Mammary epithelial cell (primary cell): ENCODE results near the gene SHC2.

ENCODE experiments used
- CTCF ChIP-seq, 2 donors: IDR thresholded peaks in 1 of 2; conservative IDR thresholded peaks in 1 of 2; 2 replicates each; pipeline ENCODE4 v1.5.1; 2011 to 2012; ENCODE audit warnings: inconsistent platforms in 2 of 2, low read length in 2 of 2, mild to moderate bottlenecking in 2 of 2, control low read depth in 1 of 2, low read depth in 1 of 2; ENCODE audit not compliant: insufficient read depth in 1 of 2; ENCODE audit errors: extremely low read depth in 1 of 2
- EZH2 ChIP-seq: IDR thresholded peaks from 2 replicates; pipeline ENCODE4 v1.6.1; 2012; ENCODE audit warnings: low read length, inconsistent platforms, borderline replicate concordance

GRCh38 chr19:368630-369024, 92.2 kb downstream of the SHC2 start:
- TF ChIP-seq EZH2 (no peak), CTCF (conservative IDR thresholded peaks at IDR 0.05 in 1 of 2, IDR thresholded peaks at IDR 0.05 in 1 of 2; ENCODE audit: extremely low read depth in 1 of 2, insufficient read depth in 1 of 2, low read depth in 1 of 2, low read length in 2 of 2) (no peak)
